HG03565 (cell line): ENCODE data around the gene ACAP2.
A peak's percentile ranks its signal among the peaks of the same experiment; 100 is the strongest.
"Not testable (repeated sequence)": the region's sequence is repeated elsewhere in the genome, so short reads cannot be mapped to it uniquely, and the experiment has no call there.

Source experiments
- ATAC-seq: cut with Tn5 transposase; IDR thresholded peaks from one replicate; pipeline ENCODE4 v1.9.1; 2021; ENCODE audit warnings: mild to moderate bottlenecking, moderate library complexity; ENCODE audit not compliant: unreplicated experiment

The ACAP2 gene

DNA sequence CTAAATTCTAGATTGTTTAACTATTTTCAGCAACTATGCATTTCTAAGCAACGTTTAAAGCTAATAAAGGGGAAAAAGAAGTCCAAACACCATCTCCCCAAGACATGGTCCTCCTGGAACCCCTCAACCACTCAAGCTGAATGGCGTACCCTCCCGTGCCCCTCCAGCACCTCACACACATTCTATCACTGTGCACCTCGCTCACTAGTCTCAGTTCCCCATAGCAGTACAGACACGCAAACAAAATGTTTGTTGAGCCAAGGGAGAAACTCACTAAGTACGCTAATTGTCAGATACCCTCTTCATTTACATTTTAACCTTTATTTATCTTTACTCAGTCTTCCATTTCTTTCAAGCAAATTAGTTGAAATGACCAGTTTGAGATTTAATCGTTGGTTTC is 48.8 kb downstream of the ACAP2 start:
- peak; percentile 74 for ATAC-seq

DNA sequence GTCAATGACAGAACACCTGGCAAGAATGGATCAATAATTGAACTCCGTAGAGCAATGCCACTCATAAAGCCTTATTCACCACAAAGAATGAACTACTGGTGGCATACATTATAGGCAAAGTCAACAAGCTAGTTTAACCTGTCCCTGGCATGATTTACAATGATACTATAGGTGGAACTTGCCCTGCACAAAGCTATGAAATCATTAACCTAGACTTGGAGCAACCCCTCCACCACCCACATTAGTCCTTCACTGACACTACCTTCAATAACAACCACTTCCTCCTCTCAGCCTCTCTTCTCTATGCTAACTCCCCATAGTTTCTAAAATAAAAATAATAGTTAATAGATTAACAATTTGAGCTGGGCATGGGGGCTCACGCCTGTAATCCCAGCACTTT is 54.4 kb downstream of the ACAP2 start:
- ATAC-seq, result no peak

DNA sequence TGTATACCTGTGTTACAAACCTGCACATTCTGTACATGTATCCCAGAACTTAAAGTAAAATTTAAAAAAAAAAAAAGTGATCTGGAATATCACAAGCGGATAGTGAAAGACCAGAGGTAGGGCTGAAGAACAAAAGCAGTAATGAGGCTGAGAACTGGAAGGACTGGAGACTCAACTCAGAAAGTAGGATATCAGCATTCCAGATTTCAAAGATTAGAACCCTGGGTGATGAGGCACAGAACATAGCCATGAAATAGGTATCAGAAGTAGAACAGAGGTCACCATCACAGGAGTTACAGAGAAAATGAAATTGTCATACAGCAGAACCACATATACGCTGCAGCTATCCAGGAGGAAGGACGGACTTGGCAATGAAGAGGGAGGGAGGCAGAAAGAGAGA is 56.1 kb downstream of the ACAP2 start:
- no peak for ATAC-seq

DNA sequence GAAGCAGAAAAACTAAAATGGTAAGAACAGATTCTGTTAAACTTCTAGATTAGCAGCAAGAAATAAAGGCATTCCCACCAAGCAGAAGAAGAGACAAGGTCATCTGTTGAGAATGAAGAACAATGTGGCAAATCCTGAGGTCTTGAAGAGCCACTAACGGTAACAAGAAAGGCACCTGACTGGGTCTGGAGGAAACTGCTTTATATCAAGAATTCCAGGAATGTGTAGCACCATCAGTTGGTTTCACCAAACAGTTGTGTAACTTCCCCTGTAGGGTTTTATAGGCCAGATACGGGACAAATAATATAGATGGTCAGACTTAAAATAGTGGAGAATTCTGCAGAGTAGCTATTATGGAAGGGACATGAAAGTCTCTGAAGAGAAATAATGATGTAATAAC is 57.3 kb downstream of the ACAP2 start:
- ATAC-seq, result no peak

DNA sequence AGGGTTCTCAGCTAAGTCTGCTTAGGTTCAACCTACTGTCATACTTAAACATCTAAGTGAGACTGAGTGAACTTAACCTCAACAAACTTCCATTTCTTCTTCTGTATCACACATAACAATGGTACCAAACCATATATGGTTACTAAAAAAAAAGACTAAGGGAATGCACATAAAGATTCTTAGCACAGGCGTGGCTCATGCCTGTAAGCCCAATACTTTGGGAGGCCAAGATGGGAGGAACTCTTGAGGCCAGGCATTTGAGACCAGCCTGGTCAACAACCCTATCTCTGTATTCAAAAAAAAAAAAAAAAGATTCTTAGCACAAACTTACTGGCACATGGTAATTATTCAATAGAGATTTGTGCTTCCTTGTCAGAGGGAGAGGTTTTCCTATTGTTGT is 57.9 kb downstream of the ACAP2 start:
- no peak for ATAC-seq

DNA sequence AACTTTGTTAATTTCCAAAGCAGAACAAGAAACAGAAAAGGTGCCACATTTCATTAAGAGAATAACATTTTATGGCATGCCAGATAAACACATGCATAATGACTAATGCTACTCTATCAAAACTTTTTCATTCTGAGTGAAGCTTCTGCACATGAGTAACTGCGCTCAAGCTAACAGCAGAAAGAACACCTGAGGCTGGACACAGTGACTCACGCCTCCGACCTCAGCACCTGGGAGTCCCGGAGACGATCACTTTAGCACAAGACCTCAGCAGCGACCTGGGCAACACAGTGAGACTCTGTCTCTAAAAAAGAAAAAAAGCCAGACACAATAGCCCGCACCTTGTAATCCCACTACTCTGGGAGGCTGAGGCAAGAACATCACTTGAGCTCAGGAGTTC is 70.6 kb downstream of the ACAP2 start:
- ATAC-seq, result no peak

DNA sequence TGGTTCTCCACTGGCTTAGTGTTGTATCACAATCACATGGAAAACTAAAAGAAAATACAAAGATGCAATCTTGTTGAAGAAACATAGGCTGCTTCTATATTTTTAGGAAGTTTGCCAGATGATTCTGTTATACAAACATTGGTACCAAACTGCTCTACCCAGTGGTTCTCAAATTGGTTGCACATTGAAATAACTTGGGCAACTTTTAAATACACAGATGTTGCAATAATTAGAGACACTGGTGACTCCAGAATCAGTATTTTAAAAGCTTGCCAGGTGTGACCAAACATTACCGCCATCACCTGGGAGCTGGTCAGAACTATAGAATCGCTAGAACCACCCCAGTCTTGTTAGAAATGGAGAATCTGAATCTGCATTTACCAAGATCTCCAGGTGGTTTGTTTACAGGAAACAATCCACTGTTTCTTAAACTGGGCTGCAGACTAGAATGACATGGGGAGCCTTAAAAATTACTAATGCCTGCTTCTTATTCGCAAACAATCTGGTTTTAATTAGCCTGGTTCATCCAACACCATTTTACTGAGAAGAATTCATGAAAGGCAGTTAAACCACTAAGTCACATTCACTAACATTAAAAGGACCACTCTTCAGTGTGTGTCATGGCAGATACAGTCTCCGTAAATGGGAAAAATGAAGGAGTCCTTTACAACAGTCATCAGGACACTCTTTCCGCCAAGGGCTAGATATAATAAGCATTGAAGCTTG is 76.5 kb downstream of the ACAP2 start:
- ATAC-seq, result no peak

DNA sequence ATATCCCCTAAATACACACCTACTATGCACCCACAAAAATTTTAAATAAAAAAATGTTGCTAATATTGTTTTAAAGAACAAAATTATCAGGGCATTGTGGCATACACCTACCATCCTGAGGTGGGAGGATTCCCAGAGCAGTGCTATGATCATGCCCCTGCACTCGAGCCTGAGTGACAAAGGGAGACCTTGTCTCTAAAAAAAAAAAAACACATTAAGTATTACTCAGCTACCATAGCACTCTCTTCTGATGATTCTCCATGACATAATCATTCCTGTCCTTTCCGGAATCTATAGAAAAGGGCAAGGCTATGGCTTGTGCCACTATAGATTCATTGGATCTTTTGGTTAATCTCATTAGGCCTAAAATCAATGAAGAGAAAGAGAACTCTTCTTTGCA is 77.4 kb downstream of the ACAP2 start:
- ATAC-seq, result no peak

DNA sequence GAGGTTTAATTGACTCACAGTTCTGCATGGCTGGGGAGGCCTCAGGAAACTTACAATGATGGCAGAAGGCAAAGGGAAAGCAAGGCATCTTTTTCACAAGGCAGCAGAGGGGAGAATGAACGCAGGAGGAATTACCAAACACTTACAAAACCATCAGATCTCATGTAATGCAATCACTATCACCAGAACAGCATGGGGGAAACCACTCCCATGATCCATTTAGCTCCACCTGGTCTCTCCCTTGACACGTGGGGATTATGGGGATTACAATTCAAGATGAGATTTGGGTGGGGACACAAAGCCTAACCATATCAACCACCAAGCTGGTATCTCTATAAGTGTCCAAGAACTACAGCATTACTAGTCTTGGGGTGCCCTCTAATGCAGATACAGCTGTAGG is 85.0 kb downstream of the ACAP2 start:
- ATAC-seq, result not testable (repeated sequence)

DNA sequence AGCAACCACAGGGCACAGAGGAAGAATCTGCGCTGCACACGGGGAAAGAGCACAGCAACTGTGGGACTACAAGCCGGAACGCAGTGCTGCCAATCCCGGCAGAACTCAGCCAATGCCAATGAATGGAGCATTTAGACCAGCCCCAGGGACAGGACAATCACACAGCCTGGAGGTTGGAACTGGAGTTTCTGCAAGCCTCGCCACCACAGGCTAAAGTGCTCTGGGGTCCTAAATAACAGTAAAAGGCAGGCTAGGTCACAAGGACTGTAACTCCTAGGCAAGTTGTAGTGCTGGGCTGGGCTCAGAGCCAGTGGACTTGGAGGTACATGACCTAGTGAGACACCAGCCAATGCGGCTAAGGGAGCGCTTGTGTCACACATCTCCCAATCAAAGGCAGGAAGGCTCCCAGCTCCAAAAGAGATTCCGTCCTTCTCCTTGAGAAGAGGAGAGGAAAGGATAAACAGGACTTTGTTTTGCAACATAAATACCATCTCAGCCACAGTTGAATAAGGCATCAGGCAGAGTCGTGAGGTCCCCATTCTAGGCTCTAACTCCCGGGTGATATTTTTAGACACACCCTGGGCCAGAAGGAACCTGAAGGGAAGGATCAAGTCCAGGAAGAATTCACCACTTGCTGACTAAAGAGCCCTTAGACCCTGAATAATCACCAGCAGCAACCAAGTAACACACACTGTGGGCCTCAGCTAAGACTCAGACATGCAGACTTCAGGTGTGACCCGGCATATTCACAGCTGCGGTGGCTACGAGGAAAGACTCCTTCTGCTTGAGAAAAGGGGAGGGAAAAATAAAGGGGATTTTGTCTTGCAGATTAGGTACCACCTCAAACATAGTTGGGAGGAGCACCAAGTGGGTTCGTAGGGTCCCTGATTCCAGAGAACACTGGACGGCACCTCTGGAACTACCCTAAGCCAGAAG is 86.4 kb downstream of the ACAP2 start:
- ATAC-seq, result no peak

DNA sequence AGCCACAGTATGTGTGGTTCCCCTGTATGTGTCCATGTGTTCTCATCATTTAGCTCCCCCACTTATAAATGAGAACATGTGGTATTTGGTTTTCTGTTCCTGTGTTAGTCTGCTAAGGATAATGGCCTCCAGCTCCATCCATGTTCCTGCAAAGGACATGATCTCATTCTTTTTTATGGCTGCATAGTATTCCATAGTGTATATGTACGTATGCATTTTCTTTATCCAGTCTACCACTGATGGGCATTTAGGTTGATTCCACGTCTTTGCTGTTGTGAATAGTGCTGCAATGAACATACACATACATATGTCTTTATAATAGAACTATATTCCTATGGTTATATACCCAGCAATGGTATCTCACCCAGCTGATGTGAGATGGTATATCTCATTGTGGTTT is 88.8 kb downstream of the ACAP2 start:
- not testable (repeated sequence) for ATAC-seq

DNA sequence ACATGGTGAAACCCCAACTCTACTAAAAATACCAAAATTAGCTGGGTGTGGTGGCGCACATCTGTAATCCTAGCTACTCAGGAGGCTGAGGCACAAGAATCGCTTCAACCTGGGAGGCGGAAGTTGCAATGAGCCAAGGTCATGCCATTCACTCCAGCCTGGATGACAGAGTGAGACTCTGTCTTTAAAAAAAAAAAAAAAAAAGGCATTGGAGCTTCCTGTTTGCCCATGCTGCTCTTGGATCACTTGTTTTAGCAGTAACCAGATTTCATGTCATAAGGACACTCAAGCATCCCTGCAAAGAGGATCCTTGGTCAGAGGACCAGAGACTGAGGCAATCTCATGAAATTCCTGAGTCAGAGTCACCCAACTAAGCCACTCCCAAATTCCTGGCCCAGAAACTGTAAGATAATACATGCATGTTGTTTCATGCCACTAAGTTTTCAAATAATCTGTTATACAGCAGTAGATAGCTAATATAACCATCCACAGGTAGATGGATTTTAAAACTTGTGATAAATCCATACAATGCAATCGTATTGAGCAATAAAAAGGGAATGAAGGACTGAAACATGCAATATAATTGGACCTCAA is 89.8 kb downstream of the ACAP2 start:
- ATAC-seq, result no peak

DNA sequence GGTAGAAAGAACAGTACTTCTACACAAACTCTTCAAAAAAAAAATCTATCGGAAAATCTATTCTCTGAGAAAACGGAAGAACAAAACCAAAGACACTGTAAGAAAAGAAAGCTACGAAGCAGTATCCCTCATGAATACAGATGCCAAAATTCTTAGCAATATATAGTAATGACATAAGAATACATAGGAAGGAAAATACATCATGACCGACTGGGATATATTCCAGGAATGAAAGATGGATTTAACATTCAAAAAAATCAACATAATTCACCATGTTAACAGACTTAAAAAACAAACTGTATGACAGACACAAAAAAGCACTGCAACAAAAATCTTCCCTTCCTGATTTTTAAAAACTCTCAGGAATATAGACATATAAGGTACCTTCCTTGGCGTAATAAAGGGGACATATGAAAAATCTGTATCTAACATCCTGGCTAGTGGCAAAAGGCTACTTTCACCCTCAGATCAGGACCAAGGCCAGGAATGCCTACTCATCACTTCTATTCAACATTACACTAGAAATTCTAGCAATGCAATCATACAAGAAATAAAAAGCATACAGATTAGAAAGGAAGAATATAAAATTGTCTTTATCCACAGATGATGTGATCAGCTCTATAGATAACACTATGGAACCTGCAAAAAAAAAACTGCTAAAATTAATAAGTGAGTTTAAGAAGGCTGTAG is 94.2 kb downstream of the ACAP2 start:
- no peak for ATAC-seq

DNA sequence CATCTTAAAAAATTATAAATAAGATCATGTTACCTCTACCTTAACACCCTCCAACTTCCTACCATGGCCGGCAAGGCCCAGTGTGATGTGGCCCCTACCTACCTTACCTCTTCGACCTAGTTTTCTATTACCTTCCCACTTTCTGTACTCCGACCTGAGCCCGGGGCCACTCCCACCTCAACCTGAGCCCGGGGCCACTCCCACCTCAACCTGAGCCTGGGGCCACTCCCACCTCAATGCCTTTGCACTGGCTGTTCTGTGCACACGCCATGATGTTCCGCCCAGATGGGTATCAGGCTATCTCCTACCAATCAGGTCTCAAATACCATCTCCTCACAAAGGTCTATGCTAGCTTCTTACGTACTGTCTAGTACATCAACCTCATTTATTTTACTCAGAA is 105.1 kb downstream of the ACAP2 start:
- ATAC-seq, result no peak

DNA sequence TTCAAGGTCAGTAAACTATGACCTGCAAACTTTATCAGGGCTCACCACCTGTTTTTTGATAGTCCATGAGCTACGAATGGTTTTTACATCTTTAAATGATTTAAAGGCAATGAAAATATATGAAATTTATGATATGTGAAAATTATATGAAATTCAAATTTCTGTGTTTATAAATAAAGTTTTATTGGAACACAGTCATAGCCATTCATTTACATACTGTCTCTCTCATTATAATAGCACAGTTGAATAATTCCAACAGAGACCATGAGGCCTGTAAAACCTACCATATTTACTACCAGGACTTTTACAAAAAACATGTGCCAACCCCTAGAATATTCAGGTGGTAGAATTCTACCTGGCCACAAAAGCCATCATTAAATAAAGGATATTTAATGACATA is 107.9 kb downstream of the ACAP2 start:
- no peak for ATAC-seq

DNA sequence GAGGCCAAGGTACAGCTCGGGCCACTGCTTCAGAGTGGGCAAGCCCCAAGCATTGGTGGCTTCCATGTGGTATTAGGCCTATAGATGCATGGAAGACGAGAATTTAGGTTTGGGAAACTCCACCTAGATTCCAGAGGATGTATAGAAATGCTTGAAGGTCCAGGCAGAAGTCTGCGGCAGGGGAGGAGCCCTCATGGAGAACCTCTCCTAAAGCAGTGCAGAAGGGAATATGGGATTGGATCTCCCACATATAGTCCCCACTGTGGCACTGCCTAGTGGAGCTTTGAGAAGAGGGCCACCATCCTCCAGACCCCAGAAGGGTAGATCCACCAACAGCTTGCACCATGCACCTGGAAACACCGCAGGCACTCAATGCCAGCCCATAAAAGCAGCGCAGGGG is 123.8 kb downstream of the ACAP2 start:
- no peak for ATAC-seq

DNA sequence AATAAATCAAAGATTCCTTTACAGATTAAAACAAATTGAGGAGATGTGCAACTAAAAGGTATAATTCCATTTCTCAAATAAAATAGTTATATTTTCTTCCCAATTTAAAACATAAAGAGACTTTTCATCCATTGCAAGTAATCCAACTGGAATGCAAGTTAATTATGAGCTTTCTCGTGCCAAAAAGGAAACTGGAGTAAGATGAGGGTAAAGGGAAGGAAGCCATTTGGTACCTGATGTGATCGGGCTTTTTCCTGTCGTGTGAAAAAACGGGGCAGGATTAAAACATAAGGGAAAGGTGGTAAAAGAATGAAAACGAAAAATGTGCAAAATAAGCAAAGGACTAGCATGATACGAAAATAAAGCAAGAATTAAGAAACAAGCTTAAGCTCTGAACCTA is 130.1 kb downstream of the ACAP2 start:
- ATAC-seq, result no peak

DNA sequence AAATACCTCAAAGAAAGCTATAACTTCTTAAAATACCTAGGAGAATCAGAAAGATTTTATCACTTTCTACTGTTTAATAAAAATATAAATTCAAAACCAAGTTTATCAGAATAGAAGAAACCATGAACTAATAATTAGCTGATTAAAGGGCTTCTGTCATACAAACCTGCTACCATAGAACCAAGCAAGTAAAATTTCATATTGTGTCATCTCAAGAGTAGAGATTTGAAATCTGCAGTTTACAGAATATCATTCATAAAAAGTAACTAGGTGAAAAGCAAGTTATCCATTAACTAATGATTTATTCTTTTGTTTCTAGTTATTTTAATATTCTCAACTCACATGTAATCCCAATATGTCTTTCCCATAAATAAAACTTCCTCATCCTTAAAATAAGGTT is 135.1 kb downstream of the ACAP2 start:
- no peak for ATAC-seq

DNA sequence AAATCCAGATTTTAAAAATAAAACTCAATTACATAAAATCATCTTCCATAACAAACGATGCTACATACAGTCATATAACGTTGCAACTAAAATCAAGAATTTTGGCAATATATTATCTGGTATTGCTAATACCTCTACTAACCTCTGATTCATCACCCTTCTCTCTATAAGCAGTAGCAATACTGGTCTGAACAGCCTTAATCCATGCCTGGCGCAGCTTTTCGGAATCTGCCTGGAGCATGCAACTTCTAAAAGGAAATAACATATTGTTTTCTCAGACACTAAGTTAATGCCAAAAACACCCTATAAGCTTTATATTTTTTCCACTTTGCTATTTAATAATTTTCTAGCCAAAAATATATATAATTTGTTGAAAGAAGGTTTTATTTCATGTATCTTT is 136.5 kb downstream of the ACAP2 start:
- no peak for ATAC-seq

DNA sequence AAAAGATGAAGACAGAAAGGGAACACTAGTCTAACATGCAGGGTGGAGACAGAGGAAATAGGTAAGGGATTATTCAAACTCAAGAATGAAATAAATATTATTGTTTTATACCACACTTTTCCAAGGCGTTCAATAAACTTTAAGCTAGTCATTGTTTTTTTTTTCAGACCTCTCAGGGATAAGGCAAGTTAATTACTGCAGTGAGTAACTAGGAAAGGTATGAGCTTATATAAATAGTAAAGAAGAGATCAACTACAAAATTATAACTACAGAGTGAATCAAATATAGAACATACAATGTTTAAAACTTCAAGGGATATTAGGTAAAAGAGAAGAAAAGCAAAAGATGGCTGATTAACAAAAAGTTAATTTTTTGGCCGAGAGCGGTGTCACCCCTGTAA is 140.4 kb downstream of the ACAP2 start:
- no peak for ATAC-seq

DNA sequence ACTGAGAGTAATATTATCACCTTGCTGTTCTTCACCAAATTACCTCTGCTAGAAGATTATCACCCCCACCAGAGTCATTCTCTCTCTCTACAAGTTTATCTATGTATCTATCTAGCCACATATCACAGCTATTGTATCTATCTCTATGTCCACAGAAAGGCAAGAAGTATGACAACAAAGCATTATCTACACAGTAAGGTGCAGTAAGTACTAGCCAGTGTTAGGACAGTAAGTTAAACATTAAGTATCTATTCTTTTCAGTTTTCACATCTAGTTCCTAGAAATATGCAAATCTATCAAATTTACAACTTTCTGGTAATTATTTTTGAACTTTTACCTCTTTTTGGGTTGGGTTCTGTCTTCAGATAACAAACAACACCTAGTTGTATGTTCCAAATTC is 145.4 kb downstream of the ACAP2 start:
- ATAC-seq, result no peak
